Activated CD4-positive, alpha-beta T cell treated with anti-CD3 and anti-CD28 coated beads, Interleukin-2, Interleukin-6, amounts not matched to agents 100 ng/mL and 50 ng/mL, durations not matched to agents 16 hours and 8 hours (primary cell): ENCODE data around the gene ACTA2.

ENCODE experiments used
- DNase-seq: peaks from one replicate; pipeline ENCODE4 v3.0.0-alpha.2; 2020

ACTA2 gene

DNA sequence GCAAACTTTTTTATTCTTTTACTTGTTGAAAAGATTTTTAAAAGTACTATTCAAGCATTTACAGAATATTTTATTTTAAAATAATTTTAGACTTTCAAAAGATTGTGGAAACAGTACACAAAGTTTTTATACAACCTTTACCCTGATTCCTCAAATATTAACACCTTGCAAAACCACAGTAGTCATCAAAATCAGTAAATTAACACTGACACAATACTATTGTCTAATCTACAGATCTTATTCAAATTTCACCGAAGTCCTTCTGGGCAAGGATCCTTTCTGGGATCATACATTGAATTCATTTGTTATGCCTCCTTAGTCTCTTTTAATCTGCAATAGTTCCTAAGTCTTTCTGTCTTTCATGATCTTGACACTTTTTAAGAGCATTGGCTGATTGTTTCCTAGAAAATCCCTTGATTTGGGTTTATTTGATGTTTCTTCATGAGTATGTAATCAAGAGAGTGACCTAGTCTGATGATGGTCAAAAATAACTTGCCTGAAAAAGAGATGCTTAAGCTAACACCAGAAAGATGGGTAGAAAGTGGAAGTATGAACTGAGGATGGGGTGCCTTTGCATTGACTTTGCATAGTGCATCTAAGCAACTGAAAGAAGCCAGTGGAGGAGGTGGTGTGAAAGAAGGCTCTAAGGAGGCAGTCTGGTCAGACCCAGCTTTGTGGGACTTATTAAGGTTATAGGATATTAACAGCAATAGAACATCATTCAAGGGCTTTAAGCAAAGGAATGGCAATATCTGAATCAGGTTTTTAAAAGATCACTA, 62.8 kb downstream of the ACTA2 start:
- DNase-seq, result no peak

GRCh38 chr10:88888810-88889445, 63.6 kb downstream of the ACTA2 start:
- no peak for DNase-seq

GRCh38 chr10:88886557-88886956, 66.0 kb downstream of the ACTA2 start:
- DNase-seq, result peak; percentile 84
